Stromal cell of bone marrow (primary cell): ENCODE results near the gene CLDN9.

Source experiments
- DNase-seq: peaks from one replicate; pipeline ENCODE4 v3.0.0-alpha.2; 2012; ENCODE audit warnings: low read depth

Gene CLDN9

DNA sequence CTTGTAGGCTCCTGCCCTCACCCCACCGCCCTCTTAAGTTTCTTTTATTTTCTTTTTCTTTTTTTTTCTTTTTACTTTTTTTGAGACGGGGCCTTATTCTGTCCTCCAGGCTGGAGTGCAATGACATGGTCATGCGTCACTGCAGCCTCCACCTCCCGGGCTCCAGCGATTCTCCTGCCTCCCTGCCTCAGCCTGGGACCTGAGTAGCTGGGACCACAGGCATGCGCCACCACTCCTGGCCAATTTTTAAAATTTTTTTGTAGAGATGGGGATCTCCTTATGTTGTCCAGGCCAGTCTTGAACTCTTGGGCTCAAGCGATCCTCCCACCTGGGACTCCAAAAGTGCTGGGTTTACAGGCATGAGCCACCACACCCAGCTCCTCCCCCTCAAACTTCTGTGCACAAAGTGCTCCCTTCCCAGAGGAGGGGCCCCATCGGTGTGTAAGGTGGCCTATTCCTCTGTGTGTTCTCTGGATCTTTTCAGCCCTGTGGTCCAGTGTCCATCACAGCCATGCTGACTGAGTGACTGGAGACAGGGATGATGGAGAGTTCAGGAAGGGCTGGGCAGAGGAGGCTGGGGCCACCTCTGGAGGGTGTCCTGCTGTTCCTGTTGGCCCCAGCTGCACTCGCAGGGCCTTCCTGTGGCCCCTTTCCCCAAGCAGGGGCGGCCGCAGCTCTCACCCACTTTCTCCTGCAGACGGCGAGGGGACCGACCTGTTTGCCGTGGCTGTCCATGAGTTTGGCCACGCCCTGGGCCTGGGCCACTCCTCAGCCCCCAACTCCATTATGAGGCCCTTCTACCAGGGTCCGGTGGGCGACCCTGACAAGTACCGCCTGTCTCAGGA, 43.8 kb downstream of the CLDN9 start:
- DNase-seq = no peak

DNA sequence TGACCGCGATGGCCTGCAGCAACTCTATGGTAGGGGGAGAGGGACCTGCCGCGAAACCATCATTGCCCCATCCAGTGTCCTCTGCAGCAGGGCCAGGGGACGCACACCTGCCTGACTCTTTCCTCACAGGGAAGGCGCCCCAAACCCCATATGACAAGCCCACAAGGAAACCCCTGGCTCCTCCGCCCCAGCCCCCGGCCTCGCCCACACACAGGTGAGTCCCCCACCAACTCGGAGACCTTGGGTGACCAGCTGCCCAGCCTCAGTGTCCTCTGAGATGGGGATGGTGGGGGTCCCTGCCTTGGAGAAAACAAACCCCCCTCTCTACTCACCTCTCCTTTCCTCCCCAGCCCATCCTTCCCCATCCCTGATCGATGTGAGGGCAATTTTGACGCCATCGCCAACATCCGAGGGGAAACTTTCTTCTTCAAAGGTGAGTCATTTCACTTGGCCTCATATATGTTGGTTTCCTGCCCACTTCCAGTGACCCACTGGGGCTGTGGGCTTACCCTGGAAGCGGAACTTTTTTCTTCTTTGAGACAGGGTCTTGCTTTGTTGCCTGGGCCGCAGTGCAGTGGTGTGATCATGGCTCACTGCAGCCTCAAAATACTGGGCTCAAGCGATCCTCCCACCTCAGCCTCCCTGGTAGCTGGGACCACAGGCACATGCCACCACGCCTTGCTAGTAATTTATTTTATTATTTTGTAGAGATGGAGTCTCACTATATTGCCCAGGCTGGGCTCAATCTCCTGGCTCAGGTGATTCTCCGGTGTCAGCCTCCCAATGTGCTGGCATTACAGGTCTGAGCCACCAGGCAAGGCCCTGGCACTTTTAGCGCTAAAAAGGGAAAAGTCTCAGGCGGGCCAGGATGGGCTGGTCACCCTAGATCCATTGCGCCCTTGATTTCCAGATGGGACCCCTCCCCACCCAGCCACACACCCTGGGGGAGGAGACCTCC, 44.7 kb downstream of the CLDN9 start:
- DNase-seq = no peak

DNA sequence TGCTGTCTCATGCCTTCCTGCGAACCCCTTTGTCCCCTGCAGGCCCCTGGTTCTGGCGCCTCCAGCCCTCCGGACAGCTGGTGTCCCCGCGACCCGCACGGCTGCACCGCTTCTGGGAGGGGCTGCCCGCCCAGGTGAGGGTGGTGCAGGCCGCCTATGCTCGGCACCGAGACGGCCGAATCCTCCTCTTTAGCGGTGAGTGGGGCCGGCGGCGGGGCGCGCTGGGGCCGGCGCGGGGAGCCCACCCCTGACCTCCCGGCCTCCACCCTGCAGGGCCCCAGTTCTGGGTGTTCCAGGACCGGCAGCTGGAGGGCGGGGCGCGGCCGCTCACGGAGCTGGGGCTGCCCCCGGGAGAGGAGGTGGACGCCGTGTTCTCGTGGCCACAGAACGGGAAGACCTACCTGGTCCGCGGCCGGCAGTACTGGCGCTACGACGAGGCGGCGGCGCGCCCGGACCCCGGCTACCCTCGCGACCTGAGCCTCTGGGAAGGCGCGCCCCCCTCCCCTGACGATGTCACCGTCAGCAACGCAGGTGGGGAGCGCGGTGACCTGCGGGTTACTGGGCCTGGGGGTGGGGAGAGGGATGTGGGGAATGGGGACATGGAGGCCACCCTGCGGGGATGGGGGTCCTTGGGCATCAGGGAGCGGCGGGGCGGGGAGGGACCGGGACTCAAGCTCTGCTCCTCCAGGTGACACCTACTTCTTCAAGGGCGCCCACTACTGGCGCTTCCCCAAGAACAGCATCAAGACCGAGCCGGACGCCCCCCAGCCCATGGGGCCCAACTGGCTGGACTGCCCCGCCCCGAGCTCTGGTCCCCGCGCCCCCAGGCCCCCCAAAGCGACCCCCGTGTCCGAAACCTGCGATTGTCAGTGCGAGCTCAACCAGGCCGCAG, 45.7 kb downstream of the CLDN9 start:
- no peak for DNase-seq

DNA sequence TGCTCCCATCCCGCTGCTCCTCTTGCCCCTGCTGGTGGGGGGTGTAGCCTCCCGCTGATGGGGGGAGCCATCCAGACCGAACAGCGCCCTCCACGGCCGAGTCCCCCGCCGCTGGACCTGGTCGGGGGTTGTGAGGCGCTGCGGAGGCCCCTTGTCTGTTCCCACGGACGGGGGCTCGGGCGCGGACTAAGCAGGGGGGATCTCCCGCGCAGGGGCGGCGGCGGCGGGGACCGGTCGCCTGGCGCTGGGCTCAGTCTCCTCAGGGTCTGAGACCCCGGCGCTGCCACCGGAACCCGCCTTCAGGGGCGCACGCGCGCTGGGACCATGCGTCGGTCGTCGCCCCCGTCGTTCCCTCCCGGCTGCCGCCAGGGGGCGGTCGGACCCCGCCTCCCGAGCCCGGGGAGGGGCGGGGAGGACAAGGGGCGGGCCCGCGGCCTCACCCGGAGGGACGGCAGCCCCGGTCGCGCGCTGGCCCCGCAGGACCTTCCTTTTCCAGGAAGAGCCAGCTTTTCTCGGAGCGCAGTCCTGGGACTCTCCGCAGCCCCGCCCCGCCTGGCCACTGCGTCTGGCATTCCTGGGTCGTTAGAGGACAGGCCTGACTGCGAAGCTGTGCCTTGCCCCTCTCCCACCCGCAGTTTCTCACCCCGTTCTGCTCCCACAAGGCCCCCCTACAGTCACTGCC, 46.5 kb downstream of the CLDN9 start:
- peak; percentile 53 for DNase-seq

DNA sequence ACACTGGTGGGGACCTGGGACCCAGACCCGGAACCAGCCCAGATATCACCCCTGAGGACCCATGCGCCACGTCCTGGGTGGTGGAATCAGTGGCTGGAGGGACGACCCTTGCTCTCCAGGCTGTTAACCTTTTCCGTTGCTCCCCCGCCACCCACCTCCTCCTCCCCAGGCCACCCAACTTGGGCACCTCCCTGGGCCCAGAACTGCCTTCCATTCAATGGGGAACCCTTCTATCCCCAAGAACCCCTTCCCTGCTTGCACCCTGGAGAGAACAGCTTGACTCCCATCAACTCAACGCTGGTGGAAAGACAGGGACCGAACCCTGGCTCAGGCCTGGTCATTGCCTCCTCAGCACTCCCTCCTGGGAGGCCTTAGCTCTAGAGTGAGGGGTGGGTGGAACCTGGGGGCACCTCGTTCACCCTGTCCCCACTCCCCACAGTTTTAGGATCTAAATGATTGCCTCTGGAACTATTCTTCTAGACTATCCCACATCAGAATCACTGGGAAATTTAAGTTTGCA, 47.1 kb downstream of the CLDN9 start:
- DNase-seq = no peak

DNA sequence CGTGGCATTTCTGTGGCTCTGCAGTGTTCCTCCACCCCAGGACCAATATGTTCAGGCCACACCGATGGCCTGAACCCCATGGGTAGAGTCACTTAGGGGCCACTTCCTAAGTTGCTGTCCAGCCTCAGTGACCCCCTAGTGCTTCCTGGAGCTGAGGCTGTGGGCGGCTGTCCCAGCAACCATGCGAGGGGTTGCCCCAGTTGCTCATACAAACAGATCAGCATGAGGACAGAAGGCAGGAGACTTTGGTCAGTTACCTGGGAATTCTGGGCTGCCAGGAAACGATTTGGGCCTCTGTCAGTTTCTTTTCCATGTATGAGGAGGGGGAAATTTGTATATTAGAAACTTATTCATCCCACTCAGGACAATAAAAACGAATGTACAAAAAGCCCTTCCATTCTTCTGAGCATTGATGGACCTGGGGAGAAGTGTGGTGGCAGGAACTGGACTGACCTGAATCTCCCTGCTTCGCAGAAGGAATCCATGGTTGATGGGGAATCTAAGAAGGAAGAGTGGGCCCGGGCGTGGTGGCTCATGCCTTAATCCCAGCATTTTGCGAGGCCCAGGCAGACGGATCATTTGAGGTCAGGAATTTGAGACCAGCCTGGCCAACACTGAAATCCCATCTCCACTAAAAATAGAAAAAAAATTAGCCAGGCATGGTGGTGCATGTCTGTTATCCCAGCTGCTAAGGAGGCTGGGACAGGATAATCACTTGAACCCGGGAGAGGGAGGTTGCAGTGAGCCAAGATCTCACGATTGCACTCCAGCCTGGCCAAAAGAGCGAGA, 47.8 kb downstream of the CLDN9 start:
- DNase-seq = no peak

DNA sequence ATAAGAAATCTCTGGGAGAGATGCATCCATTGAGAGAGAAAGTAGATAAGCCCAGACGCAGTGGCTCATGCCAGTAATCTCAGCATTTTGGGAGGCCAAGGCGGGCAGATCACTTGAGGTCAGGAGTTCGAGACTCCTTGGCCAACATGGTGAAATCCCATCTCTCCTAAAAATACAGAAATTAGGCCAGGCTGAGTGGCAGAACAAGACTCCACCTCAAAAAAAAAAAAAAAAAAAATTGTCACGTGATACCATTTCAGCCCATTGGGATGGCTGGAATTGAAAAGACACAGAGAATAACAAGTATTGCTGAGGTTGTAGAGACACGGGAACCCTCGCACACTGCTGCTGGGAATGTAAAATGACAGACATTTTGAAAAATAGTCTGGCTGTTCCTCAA, 49.8 kb downstream of the CLDN9 start:
- DNase-seq = no peak

DNA sequence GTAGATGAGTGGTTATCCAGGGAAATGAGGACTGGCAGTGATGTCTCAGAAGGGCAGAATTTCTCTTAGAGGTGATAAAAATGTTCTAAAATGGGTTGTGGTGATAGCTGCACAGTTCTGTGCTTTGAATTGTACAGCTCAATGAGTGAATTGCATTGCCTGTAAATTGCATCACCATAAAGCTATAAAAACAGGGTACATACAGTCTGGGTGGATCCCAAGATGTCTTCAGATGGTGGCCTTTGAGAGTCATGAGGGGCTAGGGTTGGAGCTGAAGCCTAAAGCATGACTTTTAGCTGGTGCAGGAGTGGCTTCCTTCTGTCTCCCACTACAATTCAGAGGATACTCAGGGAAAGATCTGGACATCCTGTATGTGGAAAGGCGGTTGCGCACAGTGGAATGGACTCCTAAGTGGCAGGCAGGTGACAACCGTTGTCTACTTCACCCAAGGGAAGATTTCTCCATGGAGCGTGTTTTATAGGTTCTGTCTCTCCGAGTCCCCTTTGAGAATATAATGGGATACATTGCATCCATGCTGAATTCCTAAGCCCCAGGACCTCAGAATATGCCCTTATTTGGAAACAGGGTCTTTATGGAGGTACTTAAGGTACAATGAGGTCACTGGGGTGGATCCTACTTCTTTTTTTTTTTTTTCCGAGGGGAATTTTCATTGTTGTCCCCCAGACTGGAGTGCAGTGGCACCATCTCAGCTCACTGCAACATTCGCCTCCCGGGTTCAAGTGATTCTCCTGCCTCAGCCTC, 51.1 kb downstream of the CLDN9 start:
- DNase-seq = no peak
